K562 (cell line): ENCODE measurements around the gene LRRC14B. TPM values are rescaled to one million over a fixed set of nuclear protein-coding genes. Genes with fewer than 3 reads are reported as not detected.

Source experiments
- ZNF217 ChIP-seq: sonication (generic); formaldehyde crosslinking; IDR thresholded peaks from 2 replicates; pipeline ENCODE4 v1.8.0; 2022; ENCODE audit warnings: mild to moderate bottlenecking, missing genetic modification reagents
- polyA plus RNA-seq, 8 experiments: library from polyadenylated mRNA; depleted of rRNA in 4 of 8; stranded (reverse) in 5 of 8; unstranded in 3 of 8; fragments of >200 nt; fragmentation: Nextera tagmentation in 2 of 8; fragmentation: Illumina TruSeq in 1 of 8; extraction: Ambion mirVana in 2 of 8; extraction: Trizol in 1 of 8; gene quantifications; 2 replicates each; pipeline versions ENCODE4 v1.2.1 to v1.2.3, GENCODE V29; 2011 to 2014; ENCODE audit warnings: inconsistent platforms in 1 of 8, missing spikeins in 1 of 8
- total RNA-seq, 7 experiments: library from RNA; depleted of rRNA in 6 of 7; stranded (reverse); fragments of >200 nt in 6 of 7; fragmentation: Illumina TruSeq in 2 of 7; extraction: Trizol in 2 of 7; gene quantifications; 2 replicates each; pipeline versions ENCODE4 v1.2.1 to v1.2.3, GENCODE V29; 2011 to 2021; ENCODE audit warnings: low replicate concordance in 1 of 7
- TF ChIP-seq, protein P1 (sequence below): fragments of 450-650 bp; IDR thresholded peaks from 2 replicates; pipeline ENCODE4 v1.6.1; 2016; ENCODE audit warnings: mild to moderate bottlenecking, moderate library complexity
- TF ChIP-seq, protein P2 (sequence below): fragments of 450-650 bp; IDR thresholded peaks from 2 replicates; pipeline ENCODE4 v1.6.1; 2017; ENCODE audit warnings: antibody characterized with exemption

LRRC14B gene
- total and polyA plus RNA-seq, 9 of the 15 experiments (the other 6 are each of a cell fraction or from before 2014, with no cell fraction given): not detected

DNA sequence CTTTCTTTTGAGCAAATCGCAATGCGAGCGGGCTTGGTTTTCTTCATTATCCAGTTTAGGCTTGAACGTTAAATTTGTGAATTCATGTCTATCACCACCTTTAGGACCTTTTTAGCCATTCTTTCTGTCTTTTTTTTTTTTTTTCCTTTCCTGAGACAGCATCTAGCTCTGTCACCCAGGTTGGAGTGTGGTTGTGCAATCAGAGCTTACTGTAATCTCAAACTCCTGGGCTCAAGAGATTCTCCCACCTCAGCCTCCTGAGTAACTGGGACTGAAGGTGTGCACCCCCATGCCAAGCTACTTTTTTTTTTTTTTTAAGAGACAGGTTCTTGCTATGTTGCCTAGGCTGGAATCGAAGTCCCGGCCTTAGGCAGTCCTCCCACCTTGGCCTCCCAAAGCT, 39.2 kb upstream of the LRRC14B start (continued):
- TF ChIP-seq, protein P1, sequence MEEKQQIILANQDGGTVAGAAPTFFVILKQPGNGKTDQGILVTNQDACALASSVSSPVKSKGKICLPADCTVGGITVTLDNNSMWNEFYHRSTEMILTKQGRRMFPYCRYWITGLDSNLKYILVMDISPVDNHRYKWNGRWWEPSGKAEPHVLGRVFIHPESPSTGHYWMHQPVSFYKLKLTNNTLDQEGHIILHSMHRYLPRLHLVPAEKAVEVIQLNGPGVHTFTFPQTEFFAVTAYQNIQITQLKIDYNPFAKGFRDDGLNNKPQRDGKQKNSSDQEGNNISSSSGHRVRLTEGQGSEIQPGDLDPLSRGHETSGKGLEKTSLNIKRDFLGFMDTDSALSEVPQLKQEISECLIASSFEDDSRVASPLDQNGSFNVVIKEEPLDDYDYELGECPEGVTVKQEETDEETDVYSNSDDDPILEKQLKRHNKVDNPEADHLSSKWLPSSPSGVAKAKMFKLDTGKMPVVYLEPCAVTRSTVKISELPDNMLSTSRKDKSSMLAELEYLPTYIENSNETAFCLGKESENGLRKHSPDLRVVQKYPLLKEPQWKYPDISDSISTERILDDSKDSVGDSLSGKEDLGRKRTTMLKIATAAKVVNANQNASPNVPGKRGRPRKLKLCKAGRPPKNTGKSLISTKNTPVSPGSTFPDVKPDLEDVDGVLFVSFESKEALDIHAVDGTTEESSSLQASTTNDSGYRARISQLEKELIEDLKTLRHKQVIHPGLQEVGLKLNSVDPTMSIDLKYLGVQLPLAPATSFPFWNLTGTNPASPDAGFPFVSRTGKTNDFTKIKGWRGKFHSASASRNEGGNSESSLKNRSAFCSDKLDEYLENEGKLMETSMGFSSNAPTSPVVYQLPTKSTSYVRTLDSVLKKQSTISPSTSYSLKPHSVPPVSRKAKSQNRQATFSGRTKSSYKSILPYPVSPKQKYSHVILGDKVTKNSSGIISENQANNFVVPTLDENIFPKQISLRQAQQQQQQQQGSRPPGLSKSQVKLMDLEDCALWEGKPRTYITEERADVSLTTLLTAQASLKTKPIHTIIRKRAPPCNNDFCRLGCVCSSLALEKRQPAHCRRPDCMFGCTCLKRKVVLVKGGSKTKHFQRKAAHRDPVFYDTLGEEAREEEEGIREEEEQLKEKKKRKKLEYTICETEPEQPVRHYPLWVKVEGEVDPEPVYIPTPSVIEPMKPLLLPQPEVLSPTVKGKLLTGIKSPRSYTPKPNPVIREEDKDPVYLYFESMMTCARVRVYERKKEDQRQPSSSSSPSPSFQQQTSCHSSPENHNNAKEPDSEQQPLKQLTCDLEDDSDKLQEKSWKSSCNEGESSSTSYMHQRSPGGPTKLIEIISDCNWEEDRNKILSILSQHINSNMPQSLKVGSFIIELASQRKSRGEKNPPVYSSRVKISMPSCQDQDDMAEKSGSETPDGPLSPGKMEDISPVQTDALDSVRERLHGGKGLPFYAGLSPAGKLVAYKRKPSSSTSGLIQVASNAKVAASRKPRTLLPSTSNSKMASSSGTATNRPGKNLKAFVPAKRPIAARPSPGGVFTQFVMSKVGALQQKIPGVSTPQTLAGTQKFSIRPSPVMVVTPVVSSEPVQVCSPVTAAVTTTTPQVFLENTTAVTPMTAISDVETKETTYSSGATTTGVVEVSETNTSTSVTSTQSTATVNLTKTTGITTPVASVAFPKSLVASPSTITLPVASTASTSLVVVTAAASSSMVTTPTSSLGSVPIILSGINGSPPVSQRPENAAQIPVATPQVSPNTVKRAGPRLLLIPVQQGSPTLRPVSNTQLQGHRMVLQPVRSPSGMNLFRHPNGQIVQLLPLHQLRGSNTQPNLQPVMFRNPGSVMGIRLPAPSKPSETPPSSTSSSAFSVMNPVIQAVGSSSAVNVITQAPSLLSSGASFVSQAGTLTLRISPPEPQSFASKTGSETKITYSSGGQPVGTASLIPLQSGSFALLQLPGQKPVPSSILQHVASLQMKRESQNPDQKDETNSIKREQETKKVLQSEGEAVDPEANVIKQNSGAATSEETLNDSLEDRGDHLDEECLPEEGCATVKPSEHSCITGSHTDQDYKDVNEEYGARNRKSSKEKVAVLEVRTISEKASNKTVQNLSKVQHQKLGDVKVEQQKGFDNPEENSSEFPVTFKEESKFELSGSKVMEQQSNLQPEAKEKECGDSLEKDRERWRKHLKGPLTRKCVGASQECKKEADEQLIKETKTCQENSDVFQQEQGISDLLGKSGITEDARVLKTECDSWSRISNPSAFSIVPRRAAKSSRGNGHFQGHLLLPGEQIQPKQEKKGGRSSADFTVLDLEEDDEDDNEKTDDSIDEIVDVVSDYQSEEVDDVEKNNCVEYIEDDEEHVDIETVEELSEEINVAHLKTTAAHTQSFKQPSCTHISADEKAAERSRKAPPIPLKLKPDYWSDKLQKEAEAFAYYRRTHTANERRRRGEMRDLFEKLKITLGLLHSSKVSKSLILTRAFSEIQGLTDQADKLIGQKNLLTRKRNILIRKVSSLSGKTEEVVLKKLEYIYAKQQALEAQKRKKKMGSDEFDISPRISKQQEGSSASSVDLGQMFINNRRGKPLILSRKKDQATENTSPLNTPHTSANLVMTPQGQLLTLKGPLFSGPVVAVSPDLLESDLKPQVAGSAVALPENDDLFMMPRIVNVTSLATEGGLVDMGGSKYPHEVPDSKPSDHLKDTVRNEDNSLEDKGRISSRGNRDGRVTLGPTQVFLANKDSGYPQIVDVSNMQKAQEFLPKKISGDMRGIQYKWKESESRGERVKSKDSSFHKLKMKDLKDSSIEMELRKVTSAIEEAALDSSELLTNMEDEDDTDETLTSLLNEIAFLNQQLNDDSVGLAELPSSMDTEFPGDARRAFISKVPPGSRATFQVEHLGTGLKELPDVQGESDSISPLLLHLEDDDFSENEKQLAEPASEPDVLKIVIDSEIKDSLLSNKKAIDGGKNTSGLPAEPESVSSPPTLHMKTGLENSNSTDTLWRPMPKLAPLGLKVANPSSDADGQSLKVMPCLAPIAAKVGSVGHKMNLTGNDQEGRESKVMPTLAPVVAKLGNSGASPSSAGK: no peak
- TF ChIP-seq ZNF217 (CRISPR knock-in tag): no peak
- TF ChIP-seq, protein P2, sequence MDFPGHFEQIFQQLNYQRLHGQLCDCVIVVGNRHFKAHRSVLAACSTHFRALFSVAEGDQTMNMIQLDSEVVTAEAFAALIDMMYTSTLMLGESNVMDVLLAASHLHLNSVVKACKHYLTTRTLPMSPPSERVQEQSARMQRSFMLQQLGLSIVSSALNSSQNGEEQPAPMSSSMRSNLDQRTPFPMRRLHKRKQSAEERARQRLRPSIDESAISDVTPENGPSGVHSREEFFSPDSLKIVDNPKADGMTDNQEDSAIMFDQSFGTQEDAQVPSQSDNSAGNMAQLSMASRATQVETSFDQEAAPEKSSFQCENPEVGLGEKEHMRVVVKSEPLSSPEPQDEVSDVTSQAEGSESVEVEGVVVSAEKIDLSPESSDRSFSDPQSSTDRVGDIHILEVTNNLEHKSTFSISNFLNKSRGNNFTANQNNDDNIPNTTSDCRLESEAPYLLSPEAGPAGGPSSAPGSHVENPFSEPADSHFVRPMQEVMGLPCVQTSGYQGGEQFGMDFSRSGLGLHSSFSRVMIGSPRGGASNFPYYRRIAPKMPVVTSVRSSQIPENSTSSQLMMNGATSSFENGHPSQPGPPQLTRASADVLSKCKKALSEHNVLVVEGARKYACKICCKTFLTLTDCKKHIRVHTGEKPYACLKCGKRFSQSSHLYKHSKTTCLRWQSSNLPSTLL: no peak
